ENCODE results near the gene PPP1R8.

DNA sequence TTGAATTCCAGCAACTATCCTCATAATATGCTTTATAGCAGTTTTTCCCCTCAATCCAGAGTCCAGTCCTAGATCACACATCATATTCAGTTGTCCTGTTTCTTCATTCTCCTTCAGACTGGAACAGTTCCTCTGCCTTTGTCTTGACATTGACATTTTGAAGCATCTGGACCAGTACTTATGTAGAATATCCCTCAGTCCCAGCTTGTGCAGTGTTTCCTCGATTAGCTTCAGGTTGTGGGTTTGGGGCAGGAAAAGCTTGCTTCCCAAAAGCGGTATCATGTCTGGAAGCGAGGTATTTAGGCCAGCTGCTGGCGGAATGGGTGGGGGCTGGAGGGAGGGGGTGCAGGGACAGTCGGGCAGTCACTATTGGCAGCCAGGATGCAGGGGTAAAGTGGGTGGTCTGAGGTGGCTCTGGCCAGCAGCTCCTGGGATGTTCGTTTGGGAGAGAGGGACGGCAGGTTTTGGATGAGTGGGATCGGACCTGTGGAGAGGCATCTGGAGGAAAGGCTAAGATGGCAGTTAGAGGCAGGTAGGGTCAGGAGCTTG lies 48.3 kb downstream of the PPP1R8 start:
- TF ChIP-seq, protein P1, sequence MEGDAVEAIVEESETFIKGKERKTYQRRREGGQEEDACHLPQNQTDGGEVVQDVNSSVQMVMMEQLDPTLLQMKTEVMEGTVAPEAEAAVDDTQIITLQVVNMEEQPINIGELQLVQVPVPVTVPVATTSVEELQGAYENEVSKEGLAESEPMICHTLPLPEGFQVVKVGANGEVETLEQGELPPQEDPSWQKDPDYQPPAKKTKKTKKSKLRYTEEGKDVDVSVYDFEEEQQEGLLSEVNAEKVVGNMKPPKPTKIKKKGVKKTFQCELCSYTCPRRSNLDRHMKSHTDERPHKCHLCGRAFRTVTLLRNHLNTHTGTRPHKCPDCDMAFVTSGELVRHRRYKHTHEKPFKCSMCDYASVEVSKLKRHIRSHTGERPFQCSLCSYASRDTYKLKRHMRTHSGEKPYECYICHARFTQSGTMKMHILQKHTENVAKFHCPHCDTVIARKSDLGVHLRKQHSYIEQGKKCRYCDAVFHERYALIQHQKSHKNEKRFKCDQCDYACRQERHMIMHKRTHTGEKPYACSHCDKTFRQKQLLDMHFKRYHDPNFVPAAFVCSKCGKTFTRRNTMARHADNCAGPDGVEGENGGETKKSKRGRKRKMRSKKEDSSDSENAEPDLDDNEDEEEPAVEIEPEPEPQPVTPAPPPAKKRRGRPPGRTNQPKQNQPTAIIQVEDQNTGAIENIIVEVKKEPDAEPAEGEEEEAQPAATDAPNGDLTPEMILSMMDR (optimal IDR thresholded peaks at IDR 0.05 in 1 of 3, IDR thresholded peaks at IDR 0.05 in 1 of 3, conservative IDR thresholded peaks at IDR 0.05 in 1 of 3; ENCODE audit: extremely low read depth in 1 of 3, insufficient read depth in 2 of 3, low read length in 3 of 3), result no peak
- TF ChIP-seq EZH2 (IDR thresholded peaks at IDR 0.05; ENCODE audit: low read length), result no peak
